OCI-LY7 (cell line): Measurements from ENCODE around the gene LGALS16. TPM values are rescaled to one million over a fixed set of nuclear protein-coding genes. Genes with fewer than 3 reads are reported as not detected.
A peak's percentile ranks its signal among the peaks of the same experiment; 100 is the strongest.

Experiments used
- BruUV-seq: library from RNA; stranded (reverse); fragments of 400-500 nt; replicated peaks from 2 replicates; lab custom pipeline; 2021; lab: Mats Ljungman, UMichigan
- CTCF ChIA-PET: fragments of 300-600 bp; sonication (Branson Sonifier 250); formaldehyde crosslinking; loops from one replicate; lab custom pipeline; 2022; ENCODE audit warnings: antibody characterized with exemption; ENCODE audit not compliant: unreplicated experiment; lab: Charles Lee
- POLR2A ChIA-PET: fragments of 300-600 bp; sonication (Branson Sonifier 250); formaldehyde crosslinking; loops from one replicate; lab custom pipeline; 2022; ENCODE audit warnings: antibody characterized with exemption; lab: Charles Lee
- DNase-seq: peaks from one replicate; pipeline ENCODE4 v3.0.0-alpha.2; 2015; ENCODE audit warnings: low spot score
- H2AFZ ChIP-seq: fragments of 200-600 bp; sonication (generic), shearing (Covaris generic); 2 replicates; pipeline ENCODE4 v1.6.1; 2014; ENCODE audit warnings: mild to moderate bottlenecking, antibody characterized with exemption, low read length, moderate library complexity
- H3K27ac ChIP-seq: fragments of 200-600 bp; sonication (generic); 2 replicates; pipeline ENCODE4 v1.5.1; 2014; ENCODE audit warnings: mixed run types, low read depth, mild to moderate bottlenecking, moderate library complexity, low read length, inconsistent platforms; ENCODE audit not compliant: poor library complexity, severe bottlenecking
- H3K36me3 ChIP-seq: fragments of 200-600 bp; sonication (generic); 2 replicates; pipeline ENCODE4 v1.6.1; 2014; ENCODE audit warnings: mild to moderate bottlenecking, antibody characterized with exemption, low read length, moderate library complexity, mixed read lengths; ENCODE audit not compliant: insufficient read depth
- H3K4me1 ChIP-seq: fragments of 200-600 bp; sonication (generic); 2 replicates; pipeline ENCODE4 v1.5.1; 2014; ENCODE audit warnings: mild to moderate bottlenecking, low read length; ENCODE audit not compliant: insufficient read depth, poor library complexity, severe bottlenecking
- H3K4me2 ChIP-seq: fragments of 200-600 bp; sonication (generic); 2 replicates; pipeline ENCODE4 v1.6.1; 2014; ENCODE audit warnings: mild to moderate bottlenecking, low read length
- H3K4me3 ChIP-seq: fragments of 200-600 bp; sonication (generic); 2 replicates; pipeline ENCODE4 v1.5.1; 2014; ENCODE audit warnings: mild to moderate bottlenecking, low read depth, low read length; ENCODE audit not compliant: poor library complexity, severe bottlenecking
- H3K79me2 ChIP-seq: fragments of 200-600 bp; sonication (generic); 2 replicates; pipeline ENCODE4 v1.6.1; 2016; ENCODE audit warnings: low read depth, mild to moderate bottlenecking, low read length, moderate library complexity, mixed read lengths; ENCODE audit not compliant: insufficient read depth
- H3K9me2 ChIP-seq: fragments of 200-600 bp; sonication (generic); 2 replicates; pipeline ENCODE4 v1.6.1; 2016; ENCODE audit warnings: mild to moderate bottlenecking, low read length, mixed read lengths; ENCODE audit not compliant: insufficient read depth
- H3K9me3 ChIP-seq: fragments of 200-600 bp; sonication (generic); 2 replicates; pipeline ENCODE4 v1.6.1; 2014; ENCODE audit warnings: mild to moderate bottlenecking, mixed run types, low read length, mixed read lengths
- H4K20me1 ChIP-seq: fragments of 200-600 bp; sonication (generic); 2 replicates; pipeline ENCODE4 v1.6.1; 2014; ENCODE audit warnings: mild to moderate bottlenecking, antibody characterized with exemption, low read length, moderate library complexity, mixed read lengths; ENCODE audit not compliant: insufficient read depth
- EZH2phosphoT487 ChIP-seq: fragments of 200-600 bp; sonication (generic); IDR thresholded peaks from 2 replicates; pipeline ENCODE4 v1.6.1; 2018; ENCODE audit warnings: low read depth, borderline replicate concordance, mild to moderate bottlenecking, mixed run types, antibody characterized with exemption, low read length, moderate library complexity, mixed read lengths
- intact Hi-C: fragments of 100-400 bp; cut with micrococcal nuclease; formaldehyde crosslinking; loops from one replicate; pipeline ENCODE4 v1.10.0; 2022; ENCODE audit not compliant: unreplicated experiment
- total RNA-seq, 2 experiments: library from RNA; depleted of rRNA in 1 of 2; stranded (reverse); fragments of >200 nt in 1 of 2; shearing (Covaris generic) in 1 of 2; gene quantifications; 2 replicates each; pipeline ENCODE4 v1.2.3, GENCODE V29; 2014 to 2022
- TF ChIP-seq, protein P1 (sequence below): fragments of 200-600 bp; sonication (generic); conservative IDR thresholded peaks from 2 replicates; pipeline ENCODE4 v1.5.1; 2014; ENCODE audit warnings: mild to moderate bottlenecking, antibody characterized with exemption, low read length, moderate library complexity, mixed read lengths

LGALS16 gene
- total RNA-seq, 2 experiments from 2014 or later = not detected

- intact Hi-C loops = no loop called here
- Histone ChIP-seq H3K4me2 (no peak overlapping the region), H3K79me2 (no peaks in the 10 kb centered on the region), H4K20me1 (no peaks in the 10 kb centered on the region), H3K4me3 (no peak overlapping the region), H3K4me1 (peaks cover 14% of the 10 kb centered on the region), H3K36me3 (no peaks in the 10 kb centered on the region), H3K27ac (no peak overlapping the region), H2AFZ (no peak overlapping the region), H3K9me3 (no peaks in the 10 kb centered on the region), H3K9me2 (no peaks in the 10 kb centered on the region)
- no peak for DNase-seq
- POLR2A ChIA-PET = no interaction called here
- CTCF ChIA-PET = no interaction called here
- no peak for TF ChIP-seq EZH2phosphoT487
- TF ChIP-seq, protein P1, sequence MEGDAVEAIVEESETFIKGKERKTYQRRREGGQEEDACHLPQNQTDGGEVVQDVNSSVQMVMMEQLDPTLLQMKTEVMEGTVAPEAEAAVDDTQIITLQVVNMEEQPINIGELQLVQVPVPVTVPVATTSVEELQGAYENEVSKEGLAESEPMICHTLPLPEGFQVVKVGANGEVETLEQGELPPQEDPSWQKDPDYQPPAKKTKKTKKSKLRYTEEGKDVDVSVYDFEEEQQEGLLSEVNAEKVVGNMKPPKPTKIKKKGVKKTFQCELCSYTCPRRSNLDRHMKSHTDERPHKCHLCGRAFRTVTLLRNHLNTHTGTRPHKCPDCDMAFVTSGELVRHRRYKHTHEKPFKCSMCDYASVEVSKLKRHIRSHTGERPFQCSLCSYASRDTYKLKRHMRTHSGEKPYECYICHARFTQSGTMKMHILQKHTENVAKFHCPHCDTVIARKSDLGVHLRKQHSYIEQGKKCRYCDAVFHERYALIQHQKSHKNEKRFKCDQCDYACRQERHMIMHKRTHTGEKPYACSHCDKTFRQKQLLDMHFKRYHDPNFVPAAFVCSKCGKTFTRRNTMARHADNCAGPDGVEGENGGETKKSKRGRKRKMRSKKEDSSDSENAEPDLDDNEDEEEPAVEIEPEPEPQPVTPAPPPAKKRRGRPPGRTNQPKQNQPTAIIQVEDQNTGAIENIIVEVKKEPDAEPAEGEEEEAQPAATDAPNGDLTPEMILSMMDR = no peak
- BruUV-seq = no TSS peak
Observed at GRCh38 chr19:39696387-39696786, 40.7 kb downstream of the LGALS16 start.

- no peak for DNase-seq
- Histone ChIP-seq H3K9me2 (no peaks in the 10 kb centered on the region), H3K4me1 (peaks cover 30% of the 10 kb centered on the region), H2AFZ (no peak overlapping the region), H3K27ac (no peak overlapping the region), H4K20me1 (no peaks in the 10 kb centered on the region), H3K4me2 (no peak overlapping the region), H3K79me2 (no peaks in the 10 kb centered on the region), H3K9me3 (no peaks in the 10 kb centered on the region), H3K4me3 (no peak overlapping the region), H3K36me3 (no peaks in the 10 kb centered on the region)
- TF ChIP-seq, protein P1 = no peak
- no peak for TF ChIP-seq EZH2phosphoT487
- intact Hi-C loops = no loop called here
- CTCF ChIA-PET = no interaction called here
- POLR2A ChIA-PET = no interaction called here
- no TSS peak for BruUV-seq
Observed at GRCh38 chr19:39698535-39698934, 42.8 kb downstream of the LGALS16 start.

DNA sequence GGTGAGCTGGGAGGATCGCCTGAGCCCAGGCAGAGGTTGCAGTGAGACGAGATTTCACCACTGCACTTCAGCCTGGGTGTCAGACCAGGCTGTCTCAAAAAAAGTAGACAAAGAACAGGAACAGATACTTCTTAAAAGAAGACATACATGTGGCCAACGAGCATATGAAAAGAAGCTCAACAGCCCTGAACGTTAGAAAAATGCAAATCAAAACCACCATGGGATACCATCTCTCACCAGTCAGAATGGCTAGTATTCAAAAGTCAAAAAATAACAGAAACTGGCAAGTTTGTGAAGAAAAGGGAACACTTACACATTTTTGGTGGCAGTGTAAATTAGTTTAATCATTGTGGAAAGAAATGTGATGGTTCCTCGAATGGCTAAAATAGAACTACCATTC is 45.6 kb downstream of the LGALS16 start:
- peak overlapping the region; percentile 60 for H3K27ac ChIP-seq
- TF ChIP-seq, protein P1 = no peak
- no peak for TF ChIP-seq EZH2phosphoT487
- DNase-seq = peak; percentile 41
- ChIA-PET POLR2A (no interaction called here), CTCF (no interaction called here)
- intact Hi-C loops = no loop called here
- no peaks in the 10 kb centered on the region for H3K79me2 ChIP-seq
- H3K4me1 ChIP-seq = peaks cover 45% of the 10 kb centered on the region
- no peaks in the 10 kb centered on the region for H3K9me2 ChIP-seq
- no peaks in the 10 kb centered on the region for H4K20me1 ChIP-seq
- H3K9me3 ChIP-seq = no peaks in the 10 kb centered on the region
- H3K4me3 ChIP-seq = no peak overlapping the region
- no TSS peak for BruUV-seq
- no peaks in the 10 kb centered on the region for H3K36me3 ChIP-seq
- no peak overlapping the region; the same call in 1 of the 2 replicates for H2AFZ ChIP-seq
- peak overlapping the region; percentile 45 for H3K4me2 ChIP-seq
